Suprapubic skin (tissue), 4 donors: ENCODE results near the gene TEX47.

Experiments
- CTCF ChIP-seq, 2 donors: fragments of 200-600 bp in 1 of 2; fragments of 450-650 bp in 1 of 2; sonication (generic) in 1 of 2; IDR thresholded peaks; one replicate each; pipeline ENCODE4 v1.5.1; 2016 to 2019; ENCODE audit warnings: antibody characterized with exemption in 2 of 2, mild to moderate bottlenecking in 1 of 2, moderate library complexity in 1 of 2
- EP300 ChIP-seq: sonication (generic); formaldehyde crosslinking; IDR thresholded peaks from one replicate; pipeline ENCODE4 v1.6.1; 2017; ENCODE audit warnings: antibody characterized with exemption
- POLR2A ChIP-seq, 2 donors: fragments of 450-650 bp; IDR thresholded peaks; one replicate each; pipeline ENCODE4 v1.6.1; 2017; ENCODE audit warnings: antibody characterized with exemption in 2 of 2, mild to moderate bottlenecking in 2 of 2, moderate library complexity in 2 of 2
- POLR2AphosphoS5 ChIP-seq, 3 donors: sonication (generic); formaldehyde crosslinking; IDR thresholded peaks; one replicate each; pipeline ENCODE4 v1.6.1; 2017; ENCODE audit warnings: antibody characterized with exemption in 3 of 3

DNA sequence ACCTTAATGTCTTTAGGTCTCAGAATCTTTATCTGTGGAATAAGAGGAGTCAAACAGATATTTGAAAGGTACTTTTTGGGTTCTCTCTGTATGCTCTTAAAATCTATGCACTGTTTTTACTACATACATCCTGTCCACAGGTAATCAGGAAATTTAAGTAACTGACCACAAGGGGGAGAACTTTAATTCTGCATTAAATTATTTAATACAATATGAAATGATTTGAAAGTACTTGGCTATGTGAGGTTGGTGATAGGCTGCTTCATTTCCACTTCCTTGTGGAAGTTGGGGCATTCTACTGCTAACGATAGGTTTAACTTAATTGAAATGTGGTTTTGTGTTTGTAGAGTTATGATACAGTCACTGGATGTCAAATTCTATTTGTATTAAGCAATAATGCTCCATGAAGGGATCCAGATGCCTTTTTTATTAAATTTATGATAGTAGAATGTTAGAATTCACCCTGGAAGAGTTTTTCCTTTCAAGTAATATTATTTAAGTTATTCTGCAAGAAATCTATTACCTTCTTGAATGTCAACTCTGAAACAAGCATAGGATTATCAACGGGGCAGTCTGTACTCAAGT is 6.0 kb downstream of the TEX47 start:
- TF ChIP-seq POLR2AphosphoS5 (IDR thresholded peaks at IDR 0.05) = no peak
- TF ChIP-seq CTCF (IDR thresholded peaks at IDR 0.05) = peak in 1 of 2 donors; percentile 13
- no peak for TF ChIP-seq EP300
- TF ChIP-seq POLR2A (IDR thresholded peaks at IDR 0.05) = no peak
